RPMI7951 (cell line): ENCODE measurements around the gene DNLZ. TPM values are rescaled to one million over a fixed set of nuclear protein-coding genes. Genes with fewer than 3 reads are reported as not detected.

Experiments
- DNase-seq: peaks from one replicate; pipeline ENCODE4 v3.0.0-alpha.2; 2012; ENCODE audit warnings: low read depth
- total RNA-seq: library from RNA; depleted of rRNA; stranded (reverse); fragments of >200 nt; shearing (Covaris generic); gene quantifications from 2 replicates; pipeline ENCODE4 v1.2.3, GENCODE V29; 2014

DNLZ gene
- total RNA-seq, 1 experiment from 2014 or later = 15.3 TPM

GRCh38 chr9:136376457-136376856, 12.9 kb upstream of the DNLZ start:
- no peak for DNase-seq

GRCh38 chr9:136375096-136375495, 11.6 kb upstream of the DNLZ start:
- no peak for DNase-seq

- DNase-seq = no peak
Observed at GRCh38 chr9:136374183-136374575, 10.6 kb upstream of the DNLZ start.

GRCh38 chr9:136373300-136374182, 10.0 kb upstream of the DNLZ start, which contains the start of gene CARD9:
CARD9 (minus strand) TSS chr9:136373669; CDS start chr9:136372078, 1,591 bp downstream.
- no peak for DNase-seq

- peak; percentile 73 for DNase-seq
Observed at GRCh38 chr9:136372561-136373299, 9.2 kb upstream of the DNLZ start.

- DNase-seq = no peak
Observed at GRCh38 chr9:136372006-136372405, 8.5 kb upstream of the DNLZ start.

- DNase-seq = no peak
Observed at GRCh38 chr9:136371533-136371880, 8.0 kb upstream of the DNLZ start.

- no peak for DNase-seq
Observed at GRCh38 chr9:136370687-136371532, 7.4 kb upstream of the DNLZ start.

- DNase-seq = no peak
Observed at GRCh38 chr9:136370037-136370436, 6.5 kb upstream of the DNLZ start.

GRCh38 chr9:136368190-136368589, 4.6 kb upstream of the DNLZ start:
- DNase-seq = no peak

GRCh38 chr9:136367296-136368145, 4.0 kb upstream of the DNLZ start:
- DNase-seq = no peak

GRCh38 chr9:136366826-136367225, 3.3 kb upstream of the DNLZ start:
- no peak for DNase-seq

GRCh38 chr9:136365775-136366222, 2.3 kb upstream of the DNLZ start:
- no peak for DNase-seq

- no peak for DNase-seq
Observed at GRCh38 chr9:136364942-136365774, 1.6 kb upstream of the DNLZ start.

- no peak for DNase-seq
Observed at GRCh38 chr9:136363949-136364748, 605 bp upstream of the DNLZ start.

GRCh38 chr9:136362450-136362784, 1.1 kb downstream of the DNLZ start:
- DNase-seq = no peak

- DNase-seq = no peak
Observed at GRCh38 chr9:136361754-136362449, 1.6 kb downstream of the DNLZ start.

- no peak for DNase-seq
Observed at GRCh38 chr9:136361047-136361753, 2.3 kb downstream of the DNLZ start.
